ENCODE data around the gene PRXL2C.
"Not testable (repeated sequence)": the region's sequence is repeated elsewhere in the genome, so short reads cannot be mapped to it uniquely, and the experiment has no call there.

The PRXL2C gene

GRCh38 chr9:96655198-96655851, at the start of gene PRXL2C:
PRXL2C (minus strand) TSS chr9:96655317; CDS start chr9:96655281, 36 bp downstream.
- DNase-seq, result peak; percentile 46

- not testable (repeated sequence) for DNase-seq
Observed at GRCh38 chr9:96700721-96701375, 45.7 kb upstream of the PRXL2C start.

GRCh38 chr9:96691326-96691725, 36.2 kb upstream of the PRXL2C start:
- DNase-seq, result no peak

- no peak for DNase-seq
Observed at GRCh38 chr9:96688745-96689464, 33.8 kb upstream of the PRXL2C start.

GRCh38 chr9:96688187-96688586, 33.1 kb upstream of the PRXL2C start:
- DNase-seq, result no peak

GRCh38 chr9:96686638-96687335, 31.7 kb upstream of the PRXL2C start:
- peak; percentile 81 for DNase-seq

- no peak for DNase-seq
Observed at GRCh38 chr9:96680812-96681499, 25.8 kb upstream of the PRXL2C start.

GRCh38 chr9:96674906-96675538, 19.9 kb upstream of the PRXL2C start:
- DNase-seq, result peak; percentile 25

- DNase-seq, result not testable (repeated sequence)
Observed at GRCh38 chr9:96673786-96674185, 18.7 kb upstream of the PRXL2C start.

- no peak for DNase-seq
Observed at GRCh38 chr9:96668868-96669534, 13.9 kb upstream of the PRXL2C start.

- DNase-seq, result no peak
Observed at GRCh38 chr9:96667363-96667728, 12.2 kb upstream of the PRXL2C start.

GRCh38 chr9:96666653-96667362, 11.7 kb upstream of the PRXL2C start:
- peak; percentile 71 for DNase-seq

- DNase-seq, result no peak
Observed at GRCh38 chr9:96665789-96666188, 10.7 kb upstream of the PRXL2C start.

- no peak for DNase-seq
Observed at GRCh38 chr9:96663506-96664120, 8.5 kb upstream of the PRXL2C start.

GRCh38 chr9:96661711-96662110, 6.6 kb upstream of the PRXL2C start:
- DNase-seq, result peak; percentile 25

GRCh38 chr9:96660692-96661248, 5.7 kb upstream of the PRXL2C start:
- DNase-seq, result no peak

GRCh38 chr9:96654450-96655197, 493 bp downstream of the PRXL2C start:
- DNase-seq, result peak; percentile 81

GRCh38 chr9:96651626-96652025, 3.5 kb downstream of the PRXL2C start:
- DNase-seq, result peak; percentile 41

- DNase-seq, result no peak
Observed at GRCh38 chr9:96649620-96650324, 5.3 kb downstream of the PRXL2C start.
